ENCODE results near the gene PPIL6. TPM values are rescaled to one million over a fixed set of nuclear protein-coding genes. Genes with fewer than 3 reads are reported as not detected.

PPIL6 gene
- total and polyA plus RNA-seq, 2 donors from 2014 or later = 6.0 to 8.4 TPM

- FAIRE-seq = no peak
Measured at GRCh38 chr6:109467696-109468095, 27.3 kb upstream of the PPIL6 start.

GRCh38 chr6:109466212-109466923 is 25.9 kb upstream of the PPIL6 start:
- Histone ChIP-seq H3K27ac (ENCODE audit: low read depth in 2 of 2, low read length in 2 of 2) (peak overlapping the region; percentile 80 to 88), H3K9ac (ENCODE audit: low read length in 3 of 3) (peak overlapping the region in 2 of 3 donors; percentile 20 to 57), H3K9me3 (ENCODE audit: control insufficient read depth in 2 of 3, insufficient read depth in 1 of 3, low read length in 3 of 3) (no peaks in the 10 kb centered on the region), H3K27me3 (ENCODE audit: control insufficient read depth, insufficient read depth, low read length) (no peaks in the 10 kb centered on the region), H3K36me3 (ENCODE audit: control insufficient read depth in 2 of 3, insufficient read depth in 3 of 3, low read length in 3 of 3) (peaks cover 12 to 33% (median 21%) of the 10 kb centered on the region in 3 donors), H3K4me3 (ENCODE audit: low read length in 3 of 3) (no peak overlapping the region), H3K4me1 (ENCODE audit: control insufficient read depth in 2 of 3, insufficient read depth in 2 of 3, low read depth in 1 of 3, low read length in 3 of 3) (peaks cover 0 to 12% (median 9%) of the 10 kb centered on the region in 3 donors)
- no peak for TF ChIP-seq CTCF (IDR thresholded peaks at IDR 0.05; ENCODE audit: borderline replicate concordance, extremely low read depth, insufficient read depth)
- peak in 1 of 5 donors; percentile 43 for DNase-seq
- peak; percentile 32 for FAIRE-seq
- intact Hi-C loops (cut with DNase I) = no loop called here

More at GRCh38 chr6:109467696-109468095, 27.3 kb upstream of the PPIL6 start:
- Histone ChIP-seq H3K9me3 (ENCODE audit: control insufficient read depth in 2 of 3, insufficient read depth in 1 of 3, low read length in 3 of 3) (no peaks in the 10 kb centered on the region), H3K27me3 (ENCODE audit: control insufficient read depth, insufficient read depth, low read length) (no peaks in the 10 kb centered on the region), H3K27ac (ENCODE audit: low read depth in 2 of 2, low read length in 2 of 2) (peak overlapping the region; percentile 25 to 69), H3K36me3 (ENCODE audit: control insufficient read depth in 2 of 3, insufficient read depth in 3 of 3, low read length in 3 of 3) (peaks cover 10 to 37% (median 31%) of the 10 kb centered on the region in 3 donors), H3K9ac (ENCODE audit: low read length in 3 of 3) (no peak overlapping the region), H3K4me3 (ENCODE audit: low read length in 3 of 3) (no peak overlapping the region), H3K4me1 (ENCODE audit: control insufficient read depth in 2 of 3, insufficient read depth in 2 of 3, low read depth in 1 of 3, low read length in 3 of 3) (peaks cover 0 to 12% (median 9%) of the 10 kb centered on the region in 3 donors)
- TF ChIP-seq CTCF (IDR thresholded peaks at IDR 0.05; ENCODE audit: borderline replicate concordance, extremely low read depth, insufficient read depth) = no peak
- intact Hi-C loops (cut with DNase I) = no loop called here
- DNase-seq = no peak

GRCh38 chr6:109465772-109466171 is 25.3 kb upstream of the PPIL6 start:
- peak overlapping the region; percentile 80 to 88 for H3K27ac ChIP-seq (ENCODE audit: low read depth in 2 of 2, low read length in 2 of 2)
- peaks cover 0 to 12% (median 9%) of the 10 kb centered on the region in 3 donors for H3K4me1 ChIP-seq (ENCODE audit: control insufficient read depth in 2 of 3, insufficient read depth in 2 of 3, low read depth in 1 of 3, low read length in 3 of 3)
- H3K27me3 ChIP-seq (ENCODE audit: control insufficient read depth, insufficient read depth, low read length) = no peaks in the 10 kb centered on the region
- H3K36me3 ChIP-seq (ENCODE audit: control insufficient read depth in 2 of 3, insufficient read depth in 3 of 3, low read length in 3 of 3) = peaks cover 12 to 27% (median 17%) of the 10 kb centered on the region in 3 donors
- H3K4me3 ChIP-seq (ENCODE audit: low read length in 3 of 3) = no peak overlapping the region
- no peaks in the 10 kb centered on the region for H3K9me3 ChIP-seq (ENCODE audit: control insufficient read depth in 2 of 3, insufficient read depth in 1 of 3, low read length in 3 of 3)
- DNase-seq = peak in 1 of 5 donors; percentile 86
- TF ChIP-seq CTCF (IDR thresholded peaks at IDR 0.05; ENCODE audit: borderline replicate concordance, extremely low read depth, insufficient read depth) = no peak
- FAIRE-seq = no peak
- intact Hi-C loops (cut with DNase I) = no loop called here
- peak overlapping the region in 1 of 3 donors; percentile 57 for H3K9ac ChIP-seq (ENCODE audit: low read length in 3 of 3)

All from kidney (tissue), 14 donors.